Measurements from ENCODE around the gene CLDN25. TPM values are rescaled to one million over a fixed set of nuclear protein-coding genes. Genes with fewer than 3 reads are reported as not detected.
"Not testable (repeated sequence)": the region's sequence is repeated elsewhere in the genome, so short reads cannot be mapped to it uniquely, and the experiment has no call there.

The CLDN25 gene
- total RNA-seq, 1 donor from 2014 or later, result 0.52 TPM

DNA sequence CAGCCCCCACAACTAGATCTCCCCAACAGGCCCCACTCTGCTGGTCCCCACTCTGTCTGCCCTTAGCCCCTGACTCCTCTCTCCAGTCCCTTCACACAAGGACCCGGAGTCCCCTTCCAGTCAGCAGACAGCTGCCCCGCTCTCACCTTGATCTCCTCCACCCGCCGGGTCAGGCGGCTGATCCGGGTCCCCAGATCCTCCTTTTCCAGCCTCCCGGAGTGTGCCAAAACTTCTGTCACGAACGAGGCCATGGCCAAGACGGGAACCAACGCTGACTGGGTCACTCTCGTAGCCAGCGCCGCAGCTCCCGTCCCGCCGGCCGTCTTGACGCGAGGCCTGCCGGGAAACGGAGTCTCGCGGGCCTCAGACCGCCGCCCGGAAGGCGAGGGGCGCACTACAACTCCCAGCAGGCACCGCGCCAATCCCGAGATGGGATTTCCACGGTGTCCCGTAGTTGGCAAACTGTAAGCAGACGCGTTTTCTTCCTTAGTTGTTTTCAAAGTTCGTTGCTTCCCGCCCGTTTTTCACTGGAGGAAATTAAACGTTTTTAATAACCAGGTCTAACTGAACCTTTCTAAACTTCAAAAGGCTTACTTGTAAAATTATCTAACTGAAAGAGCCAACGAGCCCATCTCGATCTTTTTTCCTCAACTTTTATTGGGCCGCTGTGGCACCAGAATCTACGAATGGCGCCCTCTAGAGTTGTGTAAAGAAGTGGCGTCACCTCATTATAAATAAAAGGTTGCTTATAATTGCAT lies 6.0 kb upstream of the CLDN25 start, which contains the start of gene ZW10:
TSS of gene ZW10 (minus strand) at position 277 of the 758 bp plus-strand sequence. CDS start at position 251, 26 bp downstream.
- H3K36me3 ChIP-seq (ENCODE audit: control insufficient read depth in 3 of 3, insufficient read depth in 3 of 3, low read length in 3 of 3), result peaks cover 0 to 9% (median 4%) of the 10 kb centered on the region in 3 donors
- peaks cover 12 to 15% (median 13%) of the 10 kb centered on the region in 3 donors for H3K4me1 ChIP-seq (ENCODE audit: control insufficient read depth in 3 of 3, insufficient read depth in 3 of 3, low read length in 3 of 3)
- no peaks in the 10 kb centered on the region for H3K9me3 ChIP-seq (ENCODE audit: control insufficient read depth in 3 of 3, low read length in 3 of 3)
- peak within 1 kb of the TSS; percentile 90 for H3K27ac ChIP-seq (ENCODE audit: low read depth, low read length)
- peak within 1 kb of the TSS; percentile 93 to 98 (median 96) for H3K4me3 ChIP-seq (ENCODE audit: low read length in 3 of 3)
- no peaks in the 10 kb centered on the region for H3K27me3 ChIP-seq (ENCODE audit: control insufficient read depth in 3 of 3, insufficient read depth in 3 of 3, low read length in 3 of 3)
- peak within 1 kb of the TSS; percentile 95 to 99 (median 97) for H3K9ac ChIP-seq (ENCODE audit: low read depth in 1 of 3, low read length in 3 of 3)

DNA sequence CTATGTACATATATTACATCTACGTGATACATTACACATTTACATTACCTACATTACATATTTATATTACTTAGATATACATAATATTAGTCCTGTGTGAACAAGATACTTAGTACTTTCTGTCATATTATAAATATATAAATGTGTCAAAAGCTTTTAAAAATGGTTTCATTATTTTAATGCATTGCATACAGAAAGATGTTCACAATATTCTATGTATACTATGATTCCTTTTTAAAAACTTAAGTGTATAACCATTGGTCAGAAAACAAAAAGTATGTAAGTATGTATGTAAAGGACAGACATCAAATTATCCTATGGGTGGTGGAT lies 5.5 kb upstream of the CLDN25 start:
- Histone ChIP-seq H3K9ac (ENCODE audit: low read depth in 1 of 3, low read length in 3 of 3) (peak overlapping the region in 2 of 3 donors; percentile 72 to 97), H3K36me3 (ENCODE audit: control insufficient read depth in 3 of 3, insufficient read depth in 3 of 3, low read length in 3 of 3) (peaks cover 0 to 7% (median 0%) of the 10 kb centered on the region in 3 donors), H3K9me3 (ENCODE audit: control insufficient read depth in 3 of 3, low read length in 3 of 3) (no peaks in the 10 kb centered on the region), H3K4me3 (ENCODE audit: low read length in 3 of 3) (peak overlapping the region; percentile 93 to 98 (median 96)), H3K27ac (ENCODE audit: low read depth, low read length) (peak overlapping the region; percentile 90), H3K27me3 (ENCODE audit: control insufficient read depth in 3 of 3, insufficient read depth in 3 of 3, low read length in 3 of 3) (no peaks in the 10 kb centered on the region), H3K4me1 (ENCODE audit: control insufficient read depth in 3 of 3, insufficient read depth in 3 of 3, low read length in 3 of 3) (peaks cover 12 to 17% (median 16%) of the 10 kb centered on the region in 3 donors)

DNA sequence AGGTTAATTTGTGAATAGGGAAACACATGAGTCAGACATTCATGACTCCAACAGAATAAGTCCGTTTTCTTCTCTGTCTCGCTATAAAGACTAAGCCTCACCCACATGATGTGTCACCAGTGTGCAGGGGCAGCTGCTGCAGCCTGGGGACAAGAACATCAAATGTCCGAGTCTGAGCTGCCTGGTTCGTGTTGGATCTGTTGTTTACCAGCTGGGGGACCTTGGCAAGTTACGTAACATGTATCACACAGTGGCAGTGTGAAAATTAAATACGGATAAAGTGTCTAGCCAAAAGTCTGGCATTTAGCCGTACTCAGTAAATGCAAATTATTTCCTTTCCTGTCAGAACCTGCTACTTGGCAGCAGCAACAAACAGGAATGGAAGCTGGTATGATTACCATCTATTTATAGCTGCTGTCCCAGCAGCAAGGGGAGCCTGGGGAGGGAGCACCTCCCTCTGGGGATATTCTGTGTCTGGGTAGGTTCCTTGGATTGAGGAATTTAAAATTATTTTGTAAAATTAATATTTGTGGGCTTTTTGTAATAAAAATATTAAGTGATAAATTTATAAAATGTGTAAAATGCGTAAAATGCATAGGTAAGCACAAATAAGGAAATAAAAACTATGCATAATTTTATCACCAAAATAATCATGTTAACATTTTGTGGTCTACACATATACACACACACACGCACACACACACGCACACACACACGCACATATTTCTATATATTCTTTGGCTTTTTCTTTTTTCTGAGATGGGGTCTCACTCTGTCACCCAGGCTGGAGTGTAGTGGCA lies 1.3 kb upstream of the CLDN25 start:
- peak overlapping the region; percentile 88 for H3K27ac ChIP-seq (ENCODE audit: low read depth, low read length)
- peaks cover 5 to 15% (median 10%) of the 10 kb centered on the region in 3 donors for H3K4me1 ChIP-seq (ENCODE audit: control insufficient read depth in 3 of 3, insufficient read depth in 3 of 3, low read length in 3 of 3)
- H3K36me3 ChIP-seq (ENCODE audit: control insufficient read depth in 3 of 3, insufficient read depth in 3 of 3, low read length in 3 of 3), result no peaks in the 10 kb centered on the region
- H3K9me3 ChIP-seq (ENCODE audit: control insufficient read depth in 3 of 3, low read length in 3 of 3), result no peaks in the 10 kb centered on the region
- H3K9ac ChIP-seq (ENCODE audit: low read depth in 1 of 3, low read length in 3 of 3), result peak overlapping the region; percentile 69 to 83 (median 81)
- no peaks in the 10 kb centered on the region for H3K27me3 ChIP-seq (ENCODE audit: control insufficient read depth in 3 of 3, insufficient read depth in 3 of 3, low read length in 3 of 3)
- peak overlapping the region; percentile 27 to 66 (median 55) for H3K4me3 ChIP-seq (ENCODE audit: low read length in 3 of 3)

DNA sequence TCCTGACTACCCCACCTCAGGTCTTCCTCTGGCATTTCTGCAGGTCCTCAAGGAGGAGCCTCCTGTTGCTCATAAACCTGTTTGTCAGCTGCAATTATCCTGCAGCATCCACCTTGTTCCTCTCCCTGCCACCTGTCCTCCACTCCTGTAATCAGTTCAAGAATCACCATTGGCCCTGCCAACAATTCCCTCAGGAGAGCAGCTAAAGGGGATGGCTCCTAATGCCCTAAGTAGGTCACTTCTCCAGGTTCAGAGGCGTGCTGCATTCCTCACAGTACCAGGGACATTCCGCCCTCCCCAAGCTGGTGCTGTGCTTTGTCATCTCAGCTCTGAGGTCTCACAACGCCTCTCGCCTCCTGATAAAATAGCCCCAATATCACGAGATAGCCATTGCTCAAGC lies 2.1 kb downstream of the CLDN25 start:
- Histone ChIP-seq H3K36me3 (ENCODE audit: control insufficient read depth in 3 of 3, insufficient read depth in 3 of 3, low read length in 3 of 3) (no peaks in the 10 kb centered on the region), H3K27ac (ENCODE audit: low read depth, low read length) (no peak overlapping the region), H3K9ac (ENCODE audit: low read depth in 1 of 3, low read length in 3 of 3) (no peak overlapping the region), H3K9me3 (ENCODE audit: control insufficient read depth in 3 of 3, low read length in 3 of 3) (no peaks in the 10 kb centered on the region), H3K4me3 (ENCODE audit: low read length in 3 of 3) (no peak overlapping the region), H3K4me1 (ENCODE audit: control insufficient read depth in 3 of 3, insufficient read depth in 3 of 3, low read length in 3 of 3) (peaks cover 5 to 15% (median 10%) of the 10 kb centered on the region in 3 donors), H3K27me3 (ENCODE audit: control insufficient read depth in 3 of 3, insufficient read depth in 3 of 3, low read length in 3 of 3) (no peaks in the 10 kb centered on the region)

DNA sequence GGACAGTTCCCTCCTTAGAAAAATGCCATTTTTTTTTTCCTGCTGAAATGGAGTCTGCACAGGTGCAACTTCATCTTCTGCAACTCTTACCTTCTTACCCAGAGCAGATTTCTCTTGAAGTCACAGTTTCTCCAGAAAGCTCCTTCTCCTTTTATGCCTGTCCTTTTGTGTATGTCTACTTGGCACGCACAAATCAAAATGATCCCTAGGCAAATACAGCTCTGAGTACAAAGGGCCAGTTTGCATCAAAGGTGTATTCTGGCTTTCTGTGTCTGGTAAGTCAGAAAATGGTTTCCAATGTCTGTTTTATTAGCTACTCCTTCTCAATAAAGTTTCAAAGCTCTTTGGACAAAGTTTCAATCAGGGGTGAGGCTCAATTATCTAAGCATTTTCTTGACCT lies 2.5 kb downstream of the CLDN25 start:
- no peaks in the 10 kb centered on the region for H3K36me3 ChIP-seq (ENCODE audit: control insufficient read depth in 3 of 3, insufficient read depth in 3 of 3, low read length in 3 of 3)
- no peak overlapping the region for H3K4me3 ChIP-seq (ENCODE audit: low read length in 3 of 3)
- H3K9ac ChIP-seq (ENCODE audit: low read depth in 1 of 3, low read length in 3 of 3), result no peak overlapping the region
- H3K27me3 ChIP-seq (ENCODE audit: control insufficient read depth in 3 of 3, insufficient read depth in 3 of 3, low read length in 3 of 3), result no peaks in the 10 kb centered on the region
- H3K9me3 ChIP-seq (ENCODE audit: control insufficient read depth in 3 of 3, low read length in 3 of 3), result no peaks in the 10 kb centered on the region
- peaks cover 5 to 15% (median 10%) of the 10 kb centered on the region in 3 donors for H3K4me1 ChIP-seq (ENCODE audit: control insufficient read depth in 3 of 3, insufficient read depth in 3 of 3, low read length in 3 of 3)
- H3K27ac ChIP-seq (ENCODE audit: low read depth, low read length), result no peak overlapping the region

DNA sequence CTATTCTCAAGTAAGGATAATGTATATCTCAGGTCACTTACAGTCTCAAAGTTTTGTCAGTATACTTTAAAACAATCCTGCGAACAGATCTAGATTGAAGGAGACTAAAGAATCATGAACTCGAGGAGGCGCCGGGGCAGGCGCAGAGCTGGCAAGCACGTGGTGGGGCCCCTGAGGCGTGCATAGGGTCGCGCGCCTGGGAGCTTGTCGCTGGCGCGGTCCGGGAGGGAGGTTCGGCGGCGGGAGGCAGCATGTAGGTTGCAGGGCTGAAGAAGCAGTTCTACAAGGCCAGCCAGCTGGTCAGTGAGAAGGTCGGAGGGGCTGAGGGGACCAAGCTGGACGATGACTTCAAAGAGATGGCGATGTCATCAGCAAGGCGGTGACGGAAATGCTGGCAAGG lies 9.4 kb downstream of the CLDN25 start:
- H3K9me3 ChIP-seq (ENCODE audit: control insufficient read depth in 3 of 3, low read length in 3 of 3); H3K9ac ChIP-seq (ENCODE audit: low read depth in 1 of 3, low read length in 3 of 3); H3K4me3 ChIP-seq (ENCODE audit: low read length in 3 of 3); H3K4me1 ChIP-seq (ENCODE audit: control insufficient read depth in 3 of 3, insufficient read depth in 3 of 3, low read length in 3 of 3); H3K36me3 ChIP-seq (ENCODE audit: control insufficient read depth in 3 of 3, insufficient read depth in 3 of 3, low read length in 3 of 3); H3K27ac ChIP-seq (ENCODE audit: low read depth, low read length); H3K27me3 ChIP-seq (ENCODE audit: control insufficient read depth in 3 of 3, insufficient read depth in 3 of 3, low read length in 3 of 3): not testable (repeated sequence)

DNA sequence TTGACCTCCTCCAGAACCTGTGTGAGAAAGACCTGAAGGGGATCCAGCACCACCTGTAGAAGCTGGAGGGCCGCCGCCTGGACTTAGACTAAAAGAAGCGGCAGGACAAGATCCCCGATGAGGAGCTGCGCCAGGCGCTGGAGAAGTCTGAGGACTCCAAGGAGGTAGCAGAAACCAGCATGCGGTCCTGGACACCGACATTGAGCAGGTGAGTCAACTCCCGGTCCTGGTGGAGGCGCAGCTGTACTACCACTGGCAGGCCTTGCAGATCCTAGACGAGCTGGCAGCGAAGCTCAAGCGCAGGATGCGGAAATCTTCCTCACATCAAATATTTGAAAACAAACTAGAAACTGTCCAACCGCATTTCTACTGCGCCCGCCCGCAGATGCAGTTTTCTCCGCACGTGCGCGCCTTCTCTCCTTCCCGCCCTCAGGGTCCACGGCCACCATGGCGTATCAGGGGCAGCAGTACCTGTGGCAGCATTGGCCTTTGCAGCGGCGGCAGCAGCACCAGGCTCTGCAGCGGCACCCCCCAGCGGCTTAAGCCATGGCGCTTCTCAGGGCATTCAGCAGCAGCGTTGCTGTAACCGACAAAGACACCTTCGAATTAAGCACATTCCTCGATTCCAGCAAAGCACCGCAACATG lies 10.2 kb downstream of the CLDN25 start:
- H3K4me1 ChIP-seq (ENCODE audit: control insufficient read depth in 3 of 3, insufficient read depth in 3 of 3, low read length in 3 of 3), result no peaks in the 10 kb centered on the region
- H3K9ac ChIP-seq (ENCODE audit: low read depth in 1 of 3, low read length in 3 of 3), result no peak overlapping the region
- no peak overlapping the region for H3K4me3 ChIP-seq (ENCODE audit: low read length in 3 of 3)
- H3K27me3 ChIP-seq (ENCODE audit: control insufficient read depth in 3 of 3, insufficient read depth in 3 of 3, low read length in 3 of 3), result peaks cover 0 to 4% (median 0%) of the 10 kb centered on the region in 3 donors
- H3K36me3 ChIP-seq (ENCODE audit: control insufficient read depth in 3 of 3, insufficient read depth in 3 of 3, low read length in 3 of 3), result no peaks in the 10 kb centered on the region
- no peaks in the 10 kb centered on the region for H3K9me3 ChIP-seq (ENCODE audit: control insufficient read depth in 3 of 3, low read length in 3 of 3)
- no peak overlapping the region for H3K27ac ChIP-seq (ENCODE audit: low read depth, low read length)

DNA sequence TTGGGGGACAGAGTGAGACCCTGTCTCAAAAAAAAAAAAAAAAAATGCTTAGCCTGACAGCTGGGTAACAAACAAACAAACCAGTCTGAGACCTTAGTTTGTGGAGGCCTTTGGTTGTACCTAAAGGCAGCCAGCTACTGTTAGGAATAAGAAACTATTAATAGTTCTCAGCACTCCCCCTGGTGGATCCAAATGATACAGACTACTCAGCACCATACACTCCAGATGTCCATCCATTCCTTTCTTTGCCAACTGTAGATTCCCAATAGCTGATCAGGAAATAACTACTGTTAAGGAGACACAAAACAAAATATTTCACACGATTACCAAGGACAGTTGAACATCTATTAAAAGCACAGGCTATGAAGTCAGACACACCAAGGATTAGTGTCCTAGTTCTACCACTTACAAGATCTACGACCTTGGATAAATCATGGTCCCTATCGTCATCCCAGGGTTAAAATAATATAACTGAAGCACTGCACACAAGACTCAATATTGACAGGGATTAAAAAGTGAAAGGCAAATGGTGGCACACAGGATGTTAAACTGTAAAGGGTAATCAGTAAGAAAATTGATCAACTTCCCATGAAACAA lies 17.2 kb downstream of the CLDN25 start:
- Histone ChIP-seq H3K27me3 (ENCODE audit: control insufficient read depth in 3 of 3, insufficient read depth in 3 of 3, low read length in 3 of 3) (no peaks in the 10 kb centered on the region), H3K36me3 (ENCODE audit: control insufficient read depth in 3 of 3, insufficient read depth in 3 of 3, low read length in 3 of 3) (peaks cover 19 to 25% (median 20%) of the 10 kb centered on the region in 3 donors), H3K27ac (ENCODE audit: low read depth, low read length) (no peak overlapping the region), H3K9me3 (ENCODE audit: control insufficient read depth in 3 of 3, low read length in 3 of 3) (no peaks in the 10 kb centered on the region), H3K4me3 (ENCODE audit: low read length in 3 of 3) (no peak overlapping the region), H3K4me1 (ENCODE audit: control insufficient read depth in 3 of 3, insufficient read depth in 3 of 3, low read length in 3 of 3) (no peaks in the 10 kb centered on the region), H3K9ac (ENCODE audit: low read depth in 1 of 3, low read length in 3 of 3) (no peak overlapping the region)

DNA sequence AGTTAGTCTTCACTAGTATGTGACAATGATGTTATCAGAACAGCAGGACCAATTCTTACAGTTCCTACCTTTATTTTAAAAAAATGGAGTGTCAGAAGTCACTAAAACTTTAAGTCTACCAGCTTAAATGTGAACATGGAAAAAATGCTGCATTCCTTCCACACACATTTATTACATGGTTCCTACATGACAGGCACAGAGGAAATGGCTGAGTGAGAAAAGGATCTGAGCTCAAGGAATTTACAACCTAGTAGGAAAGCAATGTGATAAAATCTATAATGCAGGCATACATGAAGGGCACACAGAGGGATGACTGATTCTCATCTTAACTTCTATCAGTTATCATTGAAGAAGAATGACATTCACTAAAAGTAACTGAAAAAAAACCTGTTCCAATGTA lies 23.0 kb downstream of the CLDN25 start:
- no peak overlapping the region for H3K4me3 ChIP-seq (ENCODE audit: low read length in 3 of 3)
- H3K36me3 ChIP-seq (ENCODE audit: control insufficient read depth in 3 of 3, insufficient read depth in 3 of 3, low read length in 3 of 3), result peaks cover 49 to 67% (median 63%) of the 10 kb centered on the region in 3 donors
- H3K9me3 ChIP-seq (ENCODE audit: control insufficient read depth in 3 of 3, low read length in 3 of 3), result no peaks in the 10 kb centered on the region
- no peaks in the 10 kb centered on the region for H3K4me1 ChIP-seq (ENCODE audit: control insufficient read depth in 3 of 3, insufficient read depth in 3 of 3, low read length in 3 of 3)
- no peak overlapping the region for H3K9ac ChIP-seq (ENCODE audit: low read depth in 1 of 3, low read length in 3 of 3)
- H3K27me3 ChIP-seq (ENCODE audit: control insufficient read depth in 3 of 3, insufficient read depth in 3 of 3, low read length in 3 of 3), result no peaks in the 10 kb centered on the region
- H3K27ac ChIP-seq (ENCODE audit: low read depth, low read length), result no peak overlapping the region
